H9 (cell line): Measurements from ENCODE around the gene PDE4B. TPM values are rescaled to one million over a fixed set of nuclear protein-coding genes. Genes with fewer than 3 reads are reported as not detected.

Experiments used
- DNase-seq: peaks from one replicate; pipeline ENCODE4 v3.0.0-alpha.2; 2017
- H2AFZ ChIP-seq: one replicate; pipeline ENCODE4 v1.6.1; 2013; ENCODE audit warnings: mild to moderate bottlenecking, low read length, control low read depth, moderate library complexity
- H2AK5ac ChIP-seq: 2 replicates; pipeline ENCODE4 v1.6.1; 2013; ENCODE audit warnings: low read length, control low read depth, mixed read lengths; ENCODE audit not compliant: insufficient read length
- H2BK120ac ChIP-seq: one replicate; pipeline ENCODE4 v1.6.1; 2013; ENCODE audit warnings: low read depth, mild to moderate bottlenecking, low read length, control low read depth, inconsistent platforms; ENCODE audit not compliant: poor library complexity, severe bottlenecking
- H2BK12ac ChIP-seq: 2 replicates; pipeline ENCODE4 v1.6.1; 2013; ENCODE audit warnings: low read length, control low read depth, mixed read lengths, low read depth; ENCODE audit not compliant: insufficient read length
- H2BK15ac ChIP-seq: 2 replicates; pipeline ENCODE4 v1.6.1; 2013; ENCODE audit warnings: low read depth, low read length, control low read depth
- H2BK20ac ChIP-seq: one replicate; pipeline ENCODE4 v1.6.1; 2013; ENCODE audit warnings: low read depth, mild to moderate bottlenecking, low read length, control low read depth, inconsistent platforms; ENCODE audit not compliant: poor library complexity, severe bottlenecking
- H2BK5ac ChIP-seq: 2 replicates; pipeline ENCODE4 v1.6.1; 2013; ENCODE audit warnings: low read length, control low read depth, mixed read lengths; ENCODE audit not compliant: insufficient read length
- H3K14ac ChIP-seq: 2 replicates; pipeline ENCODE4 v1.6.1; 2013; ENCODE audit warnings: low read length, control low read depth; ENCODE audit not compliant: insufficient read depth
- H3K18ac ChIP-seq: 2 replicates; pipeline ENCODE4 v1.6.1; 2013; ENCODE audit warnings: low read depth, mild to moderate bottlenecking, mixed read lengths, low read length, control low read depth; ENCODE audit not compliant: insufficient read length
- H3K23ac ChIP-seq: 2 replicates; pipeline ENCODE4 v1.6.1; 2013; ENCODE audit warnings: low read length, control low read depth, mixed read lengths, low read depth; ENCODE audit not compliant: insufficient read length
- H3K23me2 ChIP-seq: 2 replicates; pipeline ENCODE4 v1.6.1; 2013; ENCODE audit warnings: low read depth, mild to moderate bottlenecking, mixed read lengths, low read length, control low read depth; ENCODE audit not compliant: insufficient read length, poor library complexity, severe bottlenecking
- H3K27ac ChIP-seq: 2 replicates; pipeline ENCODE4 v1.5.1; 2013; ENCODE audit warnings: low read length, control low read depth, mixed read lengths, low read depth; ENCODE audit not compliant: insufficient read length
- H3K27me3 ChIP-seq: 2 replicates; pipeline ENCODE4 v1.6.1; 2013; ENCODE audit warnings: low read length, control low read depth, inconsistent platforms; ENCODE audit not compliant: insufficient read depth
- H3K4ac ChIP-seq: 2 replicates; pipeline ENCODE4 v1.6.1; 2013; ENCODE audit warnings: low read depth, mild to moderate bottlenecking, control low read depth, inconsistent platforms, low read length, moderate library complexity
- H3K4me1 ChIP-seq: 2 replicates; pipeline ENCODE4 v1.6.1; 2013; ENCODE audit warnings: low read length, control low read depth, inconsistent platforms; ENCODE audit not compliant: insufficient read depth
- H3K4me2 ChIP-seq: 2 replicates; pipeline ENCODE4 v1.6.1; 2013; ENCODE audit warnings: low read length, control low read depth, mixed read lengths; ENCODE audit not compliant: insufficient read length, insufficient read depth
- H3K56ac ChIP-seq: 2 replicates; pipeline ENCODE4 v1.6.1; 2013; ENCODE audit warnings: low read depth, mild to moderate bottlenecking, mixed read lengths, low read length, control low read depth; ENCODE audit not compliant: insufficient read length
- H3K79me1 ChIP-seq: 2 replicates; pipeline ENCODE4 v1.6.1; 2013; ENCODE audit warnings: low read depth, mild to moderate bottlenecking, moderate library complexity, low read length, control low read depth, inconsistent platforms; ENCODE audit not compliant: insufficient read depth, poor library complexity, severe bottlenecking
- H3K79me2 ChIP-seq: 2 replicates; pipeline ENCODE4 v1.6.1; 2013; ENCODE audit warnings: low read length, control low read depth, inconsistent platforms; ENCODE audit not compliant: insufficient read depth
- H3K9ac ChIP-seq: 2 replicates; pipeline ENCODE4 v1.6.1; 2013; ENCODE audit warnings: low read length, control low read depth, mixed read lengths; ENCODE audit not compliant: insufficient read length; ENCODE audit errors: extremely low read depth
- H3K9me3 ChIP-seq: one replicate; pipeline ENCODE4 v1.6.1; 2013; ENCODE audit warnings: low read depth, low read length, inconsistent platforms; ENCODE audit not compliant: control insufficient read depth
- H3T11ph ChIP-seq: one replicate; pipeline ENCODE4 v1.6.1; 2013; ENCODE audit warnings: mild to moderate bottlenecking, low read length, control low read depth, inconsistent platforms
- H4K20me1 ChIP-seq: one replicate; pipeline ENCODE4 v1.6.1; 2013; ENCODE audit not compliant: control insufficient read depth, insufficient read length, insufficient read depth
- H4K5ac ChIP-seq: 2 replicates; pipeline ENCODE4 v1.6.1; 2013; ENCODE audit warnings: low read depth, mild to moderate bottlenecking, mixed read lengths, low read length, control low read depth; ENCODE audit not compliant: insufficient read length
- H4K8ac ChIP-seq: replicated peaks from 2 replicates; pipeline ENCODE4 v1.6.1; 2013; ENCODE audit warnings: low read length, control low read depth, mixed read lengths, low read depth; ENCODE audit not compliant: insufficient read length
- H4K91ac ChIP-seq: 2 replicates; pipeline ENCODE4 v1.6.1; 2013; ENCODE audit warnings: low read depth, mild to moderate bottlenecking, moderate library complexity, mixed read lengths, low read length, control low read depth; ENCODE audit not compliant: insufficient read length
- H3K27ac Mint-ChIP-seq, 3 experiments: 2 replicates in 2 of 3; 3 replicates in 1 of 3; pipeline ENCODE4 v1.8.0; 2020 to 2021; ENCODE audit warnings: mixed read lengths in 3 of 3, mild to moderate bottlenecking in 1 of 3, moderate library complexity in 1 of 3
- H3K27me3 Mint-ChIP-seq: 2 replicates; pipeline ENCODE4 v1.8.0; 2021; ENCODE audit warnings: low read depth, mild to moderate bottlenecking, moderate library complexity, mixed read lengths
- H3K36me3 Mint-ChIP-seq, 3 experiments: 2 replicates in 2 of 3; 3 replicates in 1 of 3; pipeline ENCODE4 v1.8.0; 2020 to 2021; ENCODE audit warnings: low read depth in 3 of 3, mixed read lengths in 3 of 3; ENCODE audit not compliant: insufficient read depth in 1 of 3
- H3K4me1 Mint-ChIP-seq, 2 experiments: 2 replicates each; pipeline ENCODE4 v1.8.0; 2020; ENCODE audit warnings: mixed read lengths in 2 of 2
- H3K4me3 Mint-ChIP-seq, 2 experiments: 2 replicates in 1 of 2; 3 replicates in 1 of 2; pipeline ENCODE4 v1.8.0; 2020 to 2021; ENCODE audit warnings: mild to moderate bottlenecking in 2 of 2, mixed read lengths in 2 of 2, moderate library complexity in 1 of 2
- H3K9me3 Mint-ChIP-seq, 2 experiments: 2 replicates in 1 of 2; 3 replicates in 1 of 2; pipeline ENCODE4 v1.8.0; 2020; ENCODE audit warnings: mild to moderate bottlenecking in 2 of 2, mixed read lengths in 2 of 2, moderate library complexity in 1 of 2
- CTCF ChIP-seq: fragments of 200-600 bp; sonication (generic); conservative IDR thresholded peaks from 3 replicates; pipeline ENCODE4 v1.8.0; 2021; ENCODE audit warnings: antibody characterized with exemption, mild to moderate bottlenecking
- WGBS: extraction: QIAGEN DNeasy Blood & Tissue Kit; methylation state at CpG from one replicate; pipeline ENCODE4 v1.1.7; 2013; ENCODE audit warnings: missing lambda C conversion rate, low lambda C conversion rate, mixed read lengths; ENCODE audit not compliant: insufficient read length; ENCODE audit errors: extremely low coverage; 5-methylcytosine and 5-hydroxymethylcytosine counted together
- total RNA-seq: library from RNA; stranded (reverse); gene quantifications from 2 replicates; pipeline ENCODE4 v1.2.1, GENCODE V29; 2021

Gene PDE4B
- total RNA-seq, 1 experiment from 2014 or later, result 19.8 TPM

GRCh38 chr1:65985393-65986066 lies 192.8 kb downstream of the PDE4B start:
- Histone ChIP-seq H3K79me1 (no peaks in the 10 kb centered on the region), H2BK20ac (no peak overlapping the region), H2BK120ac (no peak overlapping the region), H3K4ac (no peak overlapping the region), H4K91ac (no peak overlapping the region), H3K79me2 (no peaks in the 10 kb centered on the region), H2BK5ac (no peak overlapping the region), H4K5ac (no peak overlapping the region), H2BK12ac (no peak overlapping the region), H3K4me1 (no peaks in the 10 kb centered on the region), H3K4me2 (no peak overlapping the region), H3K9ac (no peak overlapping the region), H2AFZ (no peak overlapping the region), H3K23ac (no peak overlapping the region), H3T11ph (no peak overlapping the region), H3K9me3 (no peaks in the 10 kb centered on the region), H3K56ac (no peak overlapping the region), H3K18ac (no peak overlapping the region), H4K8ac (no peak overlapping the region), H4K20me1 (no peaks in the 10 kb centered on the region), H3K27me3 (no peaks in the 10 kb centered on the region), H2AK5ac (no peak overlapping the region), H3K23me2 (no peaks in the 10 kb centered on the region), H3K14ac (no peak overlapping the region), H2BK15ac (no peak overlapping the region), H3K27ac (no peak overlapping the region)
- H3K9me3 Mint-ChIP-seq, result no peaks in the 10 kb centered on the region
- DNase-seq, result no peak
- H3K27me3 Mint-ChIP-seq, result peaks cover 6% of the 10 kb centered on the region
- H3K36me3 Mint-ChIP-seq, result no peaks in the 10 kb centered on the region
- H3K4me1 Mint-ChIP-seq, result no peaks in the 10 kb centered on the region
- no peak overlapping the region for H3K27ac Mint-ChIP-seq
- TF ChIP-seq CTCF, result no peak
- H3K4me3 Mint-ChIP-seq, result no peak overlapping the region
- WGBS, result no CpG with 5 or more reads among the region's 1 CpG
